ENCODE data around the gene AGR2.

DNA sequence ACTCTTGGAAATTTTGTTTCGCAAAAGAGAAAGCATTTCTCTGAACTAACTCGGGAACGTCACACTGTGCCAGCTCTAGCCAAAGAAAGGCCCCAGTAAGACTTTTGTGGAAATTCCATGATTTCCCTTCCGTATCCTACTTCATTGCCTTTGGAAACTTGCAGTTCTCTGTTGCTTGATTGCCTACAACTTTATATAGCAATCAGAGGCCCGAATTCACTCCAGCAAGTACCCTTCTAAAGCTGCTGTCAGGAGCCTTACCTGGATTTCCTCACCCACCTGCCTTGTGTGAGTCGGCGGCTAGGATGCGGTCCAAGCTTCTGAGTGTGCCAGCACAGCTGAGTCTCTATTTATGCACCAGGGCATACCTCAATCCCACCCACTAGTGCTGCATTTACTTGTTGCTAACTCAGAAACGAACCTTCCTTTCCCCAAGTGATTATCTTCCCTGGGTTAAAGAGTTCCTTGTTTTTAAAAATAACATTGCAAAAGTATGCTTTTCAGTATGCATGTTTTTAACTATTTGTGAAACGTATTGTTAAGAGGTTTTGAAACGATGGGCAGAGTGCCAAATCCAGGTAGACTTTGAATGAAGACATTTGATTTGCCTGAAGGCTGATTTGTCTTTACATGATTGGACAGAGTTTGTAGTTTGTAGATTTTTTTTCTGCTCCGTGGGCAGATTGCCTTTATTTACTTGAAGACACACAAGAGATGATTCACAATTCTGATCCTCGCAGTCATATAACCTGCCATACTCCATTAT is at the start of gene AGR2:
- TF ChIP-seq, protein P1, sequence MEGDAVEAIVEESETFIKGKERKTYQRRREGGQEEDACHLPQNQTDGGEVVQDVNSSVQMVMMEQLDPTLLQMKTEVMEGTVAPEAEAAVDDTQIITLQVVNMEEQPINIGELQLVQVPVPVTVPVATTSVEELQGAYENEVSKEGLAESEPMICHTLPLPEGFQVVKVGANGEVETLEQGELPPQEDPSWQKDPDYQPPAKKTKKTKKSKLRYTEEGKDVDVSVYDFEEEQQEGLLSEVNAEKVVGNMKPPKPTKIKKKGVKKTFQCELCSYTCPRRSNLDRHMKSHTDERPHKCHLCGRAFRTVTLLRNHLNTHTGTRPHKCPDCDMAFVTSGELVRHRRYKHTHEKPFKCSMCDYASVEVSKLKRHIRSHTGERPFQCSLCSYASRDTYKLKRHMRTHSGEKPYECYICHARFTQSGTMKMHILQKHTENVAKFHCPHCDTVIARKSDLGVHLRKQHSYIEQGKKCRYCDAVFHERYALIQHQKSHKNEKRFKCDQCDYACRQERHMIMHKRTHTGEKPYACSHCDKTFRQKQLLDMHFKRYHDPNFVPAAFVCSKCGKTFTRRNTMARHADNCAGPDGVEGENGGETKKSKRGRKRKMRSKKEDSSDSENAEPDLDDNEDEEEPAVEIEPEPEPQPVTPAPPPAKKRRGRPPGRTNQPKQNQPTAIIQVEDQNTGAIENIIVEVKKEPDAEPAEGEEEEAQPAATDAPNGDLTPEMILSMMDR (IDR thresholded peaks at IDR 0.05), result no peak
- TF ChIP-seq POLR2A (IDR thresholded peaks at IDR 0.05; ENCODE audit: low read depth), result no peak

Data from esophagus muscularis mucosa (tissue), 3 donors.